CD4-positive, alpha-beta T cell treated with Interleukin-1 beta for 1 hour (primary cell): Measurements from ENCODE around the gene ATAD3B.
A peak's percentile ranks its signal among the peaks of the same experiment; 100 is the strongest.
"Not testable (repeated sequence)": the region's sequence is repeated elsewhere in the genome, so short reads cannot be mapped to it uniquely, and the experiment has no call there.

Source experiments
- DNase-seq, 2 donors: peaks; one replicate each; pipeline ENCODE4 v3.0.0-alpha.2; 2020 to 2022

The ATAD3B gene

GRCh38 chr1:1481811-1482210, 10.2 kb downstream of the ATAD3B start:
- DNase-seq, result not testable (repeated sequence)

- DNase-seq, result no peak
These were observed 11.3 kb downstream of the ATAD3B start for GRCh38 chr1:1482856-1483255.

DNA sequence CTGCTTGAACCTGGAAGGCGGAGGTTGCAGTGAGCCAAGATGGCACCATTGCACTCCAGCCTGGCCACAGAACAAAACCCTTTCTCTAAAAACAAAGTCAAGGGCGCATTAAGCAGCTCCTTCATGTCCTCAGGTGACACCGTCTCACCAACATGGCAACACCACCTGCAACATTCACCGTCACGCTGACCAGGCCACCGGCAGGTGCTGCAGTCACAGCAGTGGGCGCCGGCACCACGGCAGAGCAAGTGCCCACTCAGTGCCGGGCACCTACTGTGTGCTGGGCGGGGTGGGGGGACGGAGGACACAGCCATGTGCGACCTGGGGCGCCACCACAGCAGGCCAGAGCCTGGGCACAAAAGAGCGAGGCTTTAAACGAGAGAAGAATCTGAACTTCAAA, 12.1 kb downstream of the ATAD3B start:
- DNase-seq, result no peak

GRCh38 chr1:1484976-1485750, 13.6 kb downstream of the ATAD3B start:
- not testable (repeated sequence) for DNase-seq

GRCh38 chr1:1485755-1486317, 14.3 kb downstream of the ATAD3B start:
- not testable (repeated sequence) for DNase-seq

GRCh38 chr1:1487701-1488100, 16.1 kb downstream of the ATAD3B start:
- DNase-seq, result no peak

DNA sequence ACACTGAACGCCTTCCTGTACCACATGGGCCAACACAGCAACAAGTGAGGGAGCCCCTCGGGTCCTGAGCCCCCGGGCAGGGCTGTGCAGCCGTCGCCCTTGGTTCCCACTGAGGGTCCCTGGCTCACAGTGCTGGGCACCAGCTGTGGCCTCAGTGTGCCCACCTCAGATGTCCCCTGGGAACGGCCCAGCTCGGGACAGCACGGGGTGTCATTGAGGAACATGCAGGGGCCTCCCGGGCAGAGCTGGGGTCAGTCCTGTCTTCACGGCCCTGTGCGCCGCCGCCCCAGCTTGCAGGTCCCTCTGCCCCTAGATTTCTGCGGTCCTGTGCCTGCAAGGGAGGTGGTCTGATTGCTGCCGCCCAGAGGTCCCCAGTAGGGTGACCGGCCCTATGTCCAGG, 17.7 kb downstream of the ATAD3B start:
- DNase-seq, result no peak

DNA sequence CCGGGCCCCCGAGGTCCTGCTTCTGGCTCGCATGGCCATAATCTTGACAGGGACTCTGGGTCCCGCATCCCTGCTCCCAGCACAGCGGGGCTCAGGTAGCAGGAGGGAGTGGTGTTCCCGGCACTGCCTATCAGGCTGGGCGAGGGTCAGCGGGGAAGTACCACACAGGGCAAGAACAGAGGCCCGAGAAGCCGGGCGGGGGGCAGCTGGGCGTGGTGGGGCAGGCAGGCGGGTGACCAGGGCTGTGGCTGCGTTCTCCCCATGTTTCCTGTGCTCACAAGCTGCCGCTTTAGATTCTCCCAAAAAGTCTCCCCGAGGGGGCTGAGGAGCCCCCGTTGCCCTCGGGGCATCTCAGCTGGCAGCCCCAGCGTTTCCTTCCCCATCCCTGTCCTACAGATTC, 18.3 kb downstream of the ATAD3B start:
- no peak for DNase-seq

- DNase-seq, result no peak
These were observed 19.2 kb downstream of the ATAD3B start for GRCh38 chr1:1490633-1491230.

DNA sequence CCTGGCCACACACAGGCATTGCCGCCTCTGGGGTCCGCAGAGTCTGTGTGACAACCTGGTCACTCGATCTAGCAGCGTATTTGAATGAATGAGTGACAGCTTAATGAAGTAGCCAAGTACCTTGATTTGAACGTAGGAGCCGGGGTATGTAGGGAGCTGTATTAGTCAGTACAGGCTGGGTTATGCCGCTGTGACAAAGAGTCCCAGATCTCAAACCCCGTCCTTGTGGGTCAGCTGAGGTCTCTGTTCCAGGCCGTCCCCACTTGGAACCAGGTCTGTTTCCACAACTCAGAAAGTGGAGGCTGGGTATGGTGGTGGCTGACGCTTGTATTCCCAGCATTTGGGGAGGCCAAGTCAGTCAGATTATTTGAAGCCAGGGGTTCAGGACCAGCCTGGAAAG, 20.0 kb downstream of the ATAD3B start:
- DNase-seq, result no peak

DNA sequence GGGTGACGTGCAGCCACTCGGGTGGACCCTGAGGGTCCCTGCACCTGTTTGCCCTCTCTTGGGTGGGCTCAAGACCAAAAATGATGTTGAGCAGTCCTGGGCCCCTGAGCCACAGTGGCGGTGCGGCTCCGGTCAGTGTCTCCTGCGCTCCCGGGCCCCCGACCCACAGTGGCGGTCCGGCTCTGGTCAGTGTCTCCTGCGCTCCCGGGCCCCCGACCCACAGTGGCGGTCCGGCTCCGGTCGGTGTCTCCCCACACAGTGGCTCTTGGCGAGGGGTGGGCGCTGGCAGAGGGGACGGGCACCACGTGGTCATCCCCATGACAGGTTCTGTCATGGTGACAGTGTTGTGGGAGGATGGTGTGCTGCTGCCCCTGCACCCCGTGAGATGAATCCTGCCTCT, 22.7 kb downstream of the ATAD3B start:
- DNase-seq, result not testable (repeated sequence)

DNA sequence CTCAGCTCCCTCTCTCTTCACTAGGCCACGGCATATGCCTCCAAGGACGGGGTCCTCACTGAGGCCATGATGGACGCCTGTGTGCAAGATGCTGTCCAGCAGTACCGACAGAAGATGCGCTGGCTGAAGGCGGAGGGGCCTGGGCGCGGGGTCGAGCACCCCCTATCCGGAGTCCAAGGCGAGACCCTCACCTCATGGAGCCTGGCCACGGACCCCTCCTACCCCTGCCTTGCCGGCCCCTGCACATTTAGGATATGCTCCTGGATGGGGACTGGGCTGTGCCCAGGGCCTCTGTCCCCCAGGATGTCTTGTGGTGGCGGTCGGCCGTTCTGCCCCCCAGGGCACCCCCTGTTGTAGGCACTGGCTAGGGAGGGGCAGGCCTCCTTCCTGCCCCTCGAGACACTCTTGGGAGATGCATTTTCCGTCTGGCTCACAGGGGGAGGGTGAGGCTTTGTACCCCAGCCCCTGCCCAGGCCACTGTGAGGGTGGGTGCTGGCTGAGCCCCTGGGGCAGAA, 24.0 kb downstream of the ATAD3B start:
- DNase-seq, result not testable (repeated sequence)

GRCh38 chr1:1504777-1505365, 33.3 kb downstream of the ATAD3B start:
- peak; percentile 80 to 84 for DNase-seq

- peak; percentile 42 to 66 for DNase-seq
These were observed 33.8 kb downstream of the ATAD3B start for GRCh38 chr1:1505366-1505798.

GRCh38 chr1:1505801-1506200, 34.2 kb downstream of the ATAD3B start:
- DNase-seq, result not testable (repeated sequence)

DNA sequence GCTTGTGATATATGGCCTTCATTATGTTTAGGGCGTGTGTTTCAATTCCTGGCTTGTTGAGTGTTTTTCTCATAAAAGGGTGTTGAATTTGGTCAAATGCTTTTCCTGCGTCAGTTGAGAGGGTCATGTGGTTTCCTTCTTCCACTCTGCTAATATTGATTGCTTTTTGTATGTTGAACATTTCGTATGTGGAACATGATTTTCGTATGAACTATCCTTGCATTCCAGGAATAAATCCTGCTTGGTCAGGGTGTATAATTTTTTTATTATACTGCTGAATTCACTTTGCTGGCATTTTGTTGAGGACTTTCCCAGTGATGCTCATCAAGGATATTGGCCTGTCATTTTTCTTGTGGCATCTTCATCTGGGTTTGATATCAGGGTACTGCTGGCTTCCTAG, 35.7 kb downstream of the ATAD3B start:
- no peak for DNase-seq

GRCh38 chr1:1508775-1509464, 37.4 kb downstream of the ATAD3B start:
- DNase-seq, result not testable (repeated sequence)

DNA sequence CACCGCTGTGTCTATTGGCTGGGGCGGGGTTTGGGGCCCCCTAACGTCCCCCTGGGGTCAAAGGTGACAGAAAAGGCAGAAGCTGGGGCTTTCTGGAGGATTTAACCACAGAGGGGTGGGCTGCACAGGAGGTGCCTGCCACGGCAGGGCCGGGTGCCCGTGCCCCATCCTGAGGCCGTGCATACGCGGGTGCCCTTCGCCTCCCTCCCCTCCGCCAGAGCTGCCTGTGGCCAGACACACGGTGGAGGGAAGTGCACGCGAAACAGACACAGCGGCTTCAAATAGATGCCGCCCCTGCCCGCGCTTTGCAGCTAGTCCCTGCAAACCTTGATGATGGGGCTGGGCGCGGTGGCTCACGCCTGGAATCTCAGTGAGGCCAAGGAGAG, 37.9 kb downstream of the ATAD3B start:
- DNase-seq, result not testable (repeated sequence)

GRCh38 chr1:1510912-1511532, 39.5 kb downstream of the ATAD3B start:
- no peak for DNase-seq

DNA sequence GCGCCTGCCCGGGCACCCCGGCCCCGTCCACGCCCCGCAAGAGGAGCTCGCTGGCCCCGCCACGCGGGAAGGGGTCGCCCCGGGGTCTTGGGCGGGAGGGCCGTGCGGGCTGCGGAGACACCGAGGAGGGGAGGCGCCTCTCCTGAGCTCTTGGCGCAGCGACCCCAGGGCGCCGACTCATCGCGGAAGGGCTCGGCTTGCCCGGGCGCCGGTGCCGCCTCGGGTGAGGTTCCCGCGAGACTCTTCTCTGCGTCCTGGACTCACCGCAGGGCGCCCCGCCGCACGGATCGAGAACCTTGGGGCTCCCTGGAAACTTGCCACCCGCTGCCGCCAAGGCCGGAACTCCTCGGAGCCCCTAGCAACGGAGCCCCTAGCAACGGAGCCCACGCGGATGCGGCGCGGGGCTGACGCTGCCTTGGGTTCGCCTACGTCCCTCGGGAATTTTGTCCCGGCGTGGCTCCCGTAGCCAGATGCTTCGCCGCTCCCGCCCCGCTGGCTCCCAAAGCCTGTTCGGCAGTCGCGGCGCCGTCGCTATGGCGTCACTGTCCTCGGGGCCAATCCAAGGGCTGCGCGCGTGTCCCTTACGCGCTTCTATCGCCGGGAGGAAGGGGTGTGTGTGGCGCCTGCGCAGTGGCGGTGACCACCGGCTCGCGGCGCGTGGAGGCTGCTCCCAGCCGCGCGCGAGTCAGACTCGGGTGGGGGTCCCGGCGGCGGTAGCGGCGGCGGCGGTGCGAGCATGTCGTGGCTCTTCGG, 40.1 kb downstream of the ATAD3B start, which contains the start of gene ATAD3A:
Gene ATAD3A (plus strand): TSS at position 630 of the 753 bp plus-strand sequence. CDS start 107 bp downstream, at position 737.
- DNase-seq, result peak; percentile 96

DNA sequence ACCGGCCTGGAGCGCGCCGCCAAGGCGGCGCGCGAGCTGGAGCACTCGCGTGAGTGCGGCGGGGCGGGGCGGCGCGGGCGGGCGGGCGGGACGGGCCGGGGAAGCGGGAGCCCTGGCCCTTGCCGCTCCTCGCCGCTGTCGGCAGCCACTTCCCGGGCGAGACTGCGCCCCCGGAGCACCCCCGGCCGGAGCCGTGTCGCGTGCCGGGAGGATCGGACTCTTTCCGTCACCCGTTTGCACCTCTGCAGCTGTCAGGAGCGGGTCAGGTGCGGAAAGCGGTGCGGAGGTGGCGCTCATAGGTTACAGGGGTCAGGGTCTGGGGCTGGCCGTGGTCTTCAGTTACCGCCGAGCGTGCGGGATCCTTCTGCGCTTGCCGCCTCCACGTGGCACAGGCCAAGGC, 40.9 kb downstream of the ATAD3B start:
- peak in 1 of 2 donors; percentile 18 for DNase-seq
